HG03469 (cell line): ENCODE data around the gene CAV1.

Experiments used
- ATAC-seq: cut with Tn5 transposase; IDR thresholded peaks from one replicate; pipeline ENCODE4 v1.9.1; 2021; ENCODE audit warnings: mild to moderate bottlenecking, moderate library complexity, moderate number of reproducible peaks; ENCODE audit not compliant: unreplicated experiment

The CAV1 gene

DNA sequence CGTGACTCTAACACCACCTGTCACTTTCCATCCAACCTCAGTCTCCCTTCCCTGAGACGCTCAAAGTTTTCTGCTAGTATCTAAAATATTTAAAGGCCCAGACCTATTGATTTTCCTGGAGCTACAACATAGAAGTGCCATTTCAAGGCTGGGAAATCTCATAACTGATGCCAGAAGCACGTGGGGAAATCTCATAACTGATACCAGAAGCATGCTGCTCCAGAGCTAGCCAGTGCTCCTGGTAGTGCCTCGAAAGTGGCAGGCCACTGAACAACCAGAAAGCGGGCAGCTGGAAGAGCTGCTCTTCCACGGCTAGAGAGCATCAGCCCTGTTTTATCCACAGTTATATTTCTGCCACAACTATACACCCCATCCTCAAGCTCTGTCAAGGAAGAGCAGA, 72.5 kb downstream of the CAV1 start:
- ATAC-seq: no peak

DNA sequence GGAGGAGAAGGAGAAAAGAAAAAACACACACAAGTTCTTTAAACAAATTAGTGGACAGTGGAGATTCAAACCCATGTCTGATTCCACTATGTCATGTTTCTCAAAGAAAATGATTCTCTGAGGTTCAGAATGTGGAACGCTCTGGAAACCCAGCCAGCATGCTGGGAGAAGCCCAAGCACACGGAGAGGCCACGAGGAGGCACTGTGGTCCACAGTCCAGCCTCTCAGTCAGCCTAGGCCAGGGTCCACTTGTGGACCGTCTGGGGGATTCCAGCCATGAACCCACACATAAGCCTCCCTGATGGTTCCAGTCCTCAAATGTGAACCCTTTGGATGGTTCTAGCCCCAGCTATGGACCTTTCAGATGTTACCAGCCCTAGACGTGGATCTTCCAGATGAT, 73.4 kb downstream of the CAV1 start:
- ATAC-seq: no peak

DNA sequence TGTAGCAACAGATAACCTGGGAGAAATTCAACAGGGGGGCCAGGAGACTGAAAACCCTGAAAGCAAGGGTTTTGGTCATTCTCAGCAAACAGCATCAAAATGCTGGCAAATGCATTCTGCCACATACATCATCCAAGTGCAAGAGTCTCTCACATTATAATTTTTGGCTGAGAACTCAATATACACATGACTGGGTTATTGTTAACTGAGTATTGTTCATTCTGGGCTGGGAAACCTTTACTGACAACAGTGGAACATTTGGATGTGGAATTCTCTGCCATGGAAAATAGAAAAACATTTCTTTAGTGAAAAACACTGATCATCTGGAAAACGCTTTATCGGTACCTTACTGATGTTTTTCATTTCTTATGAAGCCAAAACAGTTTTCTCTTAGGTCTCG, 74.0 kb downstream of the CAV1 start:
- ATAC-seq: no peak

DNA sequence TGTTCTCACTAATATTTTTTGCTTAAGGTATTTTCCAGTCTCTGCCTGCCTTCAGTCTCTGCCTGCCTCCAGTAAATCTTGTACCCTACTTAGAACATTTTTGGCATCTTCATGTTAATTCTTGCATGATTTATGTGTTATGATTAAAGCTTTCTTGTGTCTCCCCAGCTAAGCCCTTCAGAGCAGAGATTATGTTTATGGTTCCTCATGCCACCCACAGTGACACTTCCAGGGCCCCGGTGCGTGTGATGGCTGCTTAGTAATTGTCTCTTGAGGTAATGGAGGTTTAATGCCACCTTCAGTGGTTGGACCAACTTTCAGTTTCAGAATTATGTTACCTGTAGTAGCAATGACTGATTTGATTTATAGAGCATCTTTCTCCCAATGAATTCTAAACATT, 76.6 kb downstream of the CAV1 start:
- peak; percentile 58 for ATAC-seq

DNA sequence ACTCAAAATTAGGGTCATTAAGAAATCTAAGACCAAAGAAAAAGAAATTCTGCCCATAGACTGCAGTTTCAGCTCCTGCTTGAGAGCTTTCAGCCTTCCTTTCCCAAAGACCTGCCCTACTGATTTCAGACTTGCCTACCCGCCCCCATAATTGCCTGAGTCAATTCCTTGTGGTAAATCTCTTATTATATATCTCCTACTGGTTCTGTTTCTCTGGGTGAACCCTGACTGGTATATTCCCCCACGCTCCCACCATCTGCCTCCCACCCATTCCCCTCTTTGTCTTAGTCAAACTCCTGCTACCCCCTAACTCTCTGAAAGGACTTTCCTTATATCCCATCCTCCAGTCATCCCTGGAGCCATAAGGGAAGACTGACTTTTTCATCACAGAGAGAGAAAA, 82.5 kb downstream of the CAV1 start:
- no peak for ATAC-seq

DNA sequence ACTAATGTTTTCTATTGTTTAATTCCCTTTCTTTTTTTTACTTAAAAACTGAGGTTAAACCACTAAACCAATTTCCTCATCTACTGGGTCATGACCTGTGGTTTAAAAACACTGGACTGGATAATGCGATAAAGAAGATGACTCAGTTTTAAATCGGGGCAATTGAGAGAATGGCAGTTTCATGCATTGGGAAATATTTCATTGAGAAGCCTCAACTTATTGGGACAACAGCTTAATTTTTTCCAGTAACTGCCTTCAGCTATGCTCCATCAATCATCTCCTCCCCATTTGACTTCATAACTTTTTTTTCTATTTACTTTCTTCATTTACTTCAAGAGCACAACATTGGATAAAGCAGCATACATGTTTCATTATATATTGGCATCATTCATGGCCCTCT, 85.4 kb downstream of the CAV1 start:
- no peak for ATAC-seq

DNA sequence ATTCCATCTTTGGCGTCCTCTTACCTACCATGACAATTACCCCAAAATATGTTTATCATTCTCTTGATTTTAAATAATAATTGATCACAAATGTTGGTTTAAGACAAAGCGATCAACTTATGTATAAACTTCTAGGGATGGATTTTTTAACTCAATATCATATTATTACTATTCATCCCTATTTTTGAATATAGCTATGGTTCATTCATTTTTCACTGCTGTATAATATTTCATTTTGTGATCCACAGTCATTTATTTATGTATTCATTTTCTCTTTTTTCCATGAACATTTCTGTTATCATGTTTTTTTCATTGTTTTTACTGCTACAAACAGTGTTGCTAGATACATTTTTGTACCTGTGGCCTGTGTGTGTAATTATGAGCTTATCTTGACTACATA, 85.9 kb downstream of the CAV1 start:
- ATAC-seq: no peak
